ENCODE measurements around the gene PRMT3. TPM values are rescaled to one million over a fixed set of nuclear protein-coding genes. Genes with fewer than 3 reads are reported as not detected.

PRMT3 gene
- total and polyA plus RNA-seq, 2 donors (not counting 3 experiments of a cell fraction or from before 2014, with no cell fraction given) = 6.2 to 13.3 TPM

- dilution Hi-C loops (cut with MboI; ENCODE audit: extremely low pct_ligation_motif_present, low sequenced_read_pairs) (no loop called here), intact Hi-C loops (cut with micrococcal nuclease) (no loop called here)
- H3K27me3 ChIP-seq (ENCODE audit: control insufficient read depth in 2 of 2, insufficient read depth in 2 of 2, low read length in 2 of 2) = no peaks in the 10 kb centered on the region
- no peaks in the 10 kb centered on the region for H3K9me3 ChIP-seq (replicated peaks; ENCODE audit: control insufficient read depth, insufficient read depth, low read length)
- FAIRE-seq = no peak
- CTCF ChIA-PET = interaction anchor here (2.5 kb wide), 1 partner anchor 16 kb away, joined by 9 read pairs; no protein-coding TSS in a partner anchor
- H3K4me1 ChIP-seq (ENCODE audit: control insufficient read depth, extremely low read depth, insufficient read depth, low read length) = no peaks in the 10 kb centered on the region
- no peaks in the 10 kb centered on the region for H3K79me2 ChIP-seq (ENCODE audit: control insufficient read depth, insufficient read depth, low read length)
- no peak overlapping the region for H2AFZ ChIP-seq (ENCODE audit: low read depth, low read length)
- no peak overlapping the region for H3K4me2 ChIP-seq (ENCODE audit: insufficient read depth, low read length)
- peaks cover 0 to 4% of the 10 kb centered on the region in 2 experiments for H3K36me3 ChIP-seq (ENCODE audit: control insufficient read depth in 2 of 2, extremely low read depth in 1 of 2, insufficient read depth in 2 of 2, low read length in 2 of 2)
- H3K4me3 ChIP-seq (replicated peaks in 1 of 3; ENCODE audit: insufficient read depth in 1 of 3, low read depth in 1 of 3, low read length in 3 of 3) = no peak overlapping the region
- POLR2A ChIA-PET = no interaction called here
- no peak for TF ChIP-seq MYC (IDR thresholded peaks at IDR 0.05; ENCODE audit: low read depth, low read length)
- no peak for TF ChIP-seq MAX (IDR thresholded peaks at IDR 0.05; ENCODE audit: insufficient read depth, insufficient read length)
- no peak for TF ChIP-seq EZH2 (IDR thresholded peaks at IDR 0.05; ENCODE audit: borderline replicate concordance, low read depth, low read length, severe bottlenecking)
- TF ChIP-seq POLR2A (IDR thresholded peaks at IDR 0.05; ENCODE audit: low read depth, low read length) = no peak
- TF ChIP-seq POLR2AphosphoS5 (IDR thresholded peaks at IDR 0.05; ENCODE audit: insufficient read depth, low read depth, low read length) = no peak
- TF ChIP-seq CTCF (IDR thresholded peaks at IDR 0.05; ENCODE audit: extremely low read depth in 1 of 2, insufficient read depth in 1 of 2, low read depth in 1 of 2, low read length in 2 of 2) = no peak
- TF ChIP-seq GATA2 (IDR thresholded peaks at IDR 0.05; ENCODE audit: insufficient read depth, insufficient read length, low read depth, low read length) = no peak
- no peak for TF ChIP-seq FOS (IDR thresholded peaks at IDR 0.05; ENCODE audit: borderline replicate concordance, insufficient read depth, low read length)
- TF ChIP-seq JUN (IDR thresholded peaks at IDR 0.05; ENCODE audit: borderline replicate concordance, insufficient read depth, insufficient read length, low read depth) = no peak
- H4K20me1 ChIP-seq (replicated peaks; ENCODE audit: control insufficient read depth, extremely low read depth, insufficient read depth, low read length) = no peaks in the 10 kb centered on the region
- no peak overlapping the region for H3K9ac ChIP-seq (replicated peaks; ENCODE audit: extremely low read depth, insufficient read depth, low read length)
- peak; percentile 34 for DNase-seq (ENCODE audit: low read depth, low spot score)
- H3K9me1 ChIP-seq (replicated peaks; ENCODE audit: control insufficient read depth, extremely low read depth, insufficient read depth, low read length) = no peaks in the 10 kb centered on the region
- H3K27ac ChIP-seq (ENCODE audit: insufficient read depth, low read depth, low read length) = no peak overlapping the region
- BruUV-seq (replicated peaks) = no TSS peak
Measured at GRCh38 chr11:20458905-20459632, 71.6 kb downstream of the PRMT3 start.
